Measurements from ENCODE around the gene FMO2.

Gene FMO2

DNA sequence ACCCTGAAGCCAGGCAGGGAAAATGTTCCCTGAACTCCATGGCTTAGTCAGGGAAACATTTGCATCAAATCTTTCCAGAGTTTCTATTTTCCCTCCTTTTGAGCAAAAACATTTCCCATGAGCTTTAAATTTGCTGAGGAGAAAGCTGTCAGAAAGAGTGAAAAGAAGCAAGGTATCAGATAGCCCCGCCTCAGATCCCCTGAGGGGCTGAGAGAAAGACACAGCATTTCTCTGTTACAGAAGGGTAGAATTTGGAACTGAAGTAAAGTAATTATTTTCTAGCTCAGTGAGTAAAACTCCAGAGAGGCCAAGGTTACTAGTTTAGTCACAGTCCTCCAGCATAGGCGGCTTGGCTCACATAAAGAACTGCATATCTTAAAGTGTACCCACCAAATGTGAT lies 73.8 kb downstream of the FMO2 start:
- no peak for DNase-seq

Measured in activated CD4-positive, CD25-positive, alpha-beta regulatory T cell treated with anti-CD3 and anti-CD28 coated beads, Interleukin-2, amount 50 U/mL, for 72 hours (primary cell).